AG09309 (cell line): ENCODE results near the gene DNAH6.

Experiments used
- DNase-seq: peaks from one replicate; pipeline ENCODE4 v3.0.0-alpha.2; 2010; ENCODE audit warnings: low read depth
- H3K4me3 ChIP-seq: 2 replicates; pipeline ENCODE4 v1.5.1; 2011; ENCODE audit warnings: mild to moderate bottlenecking, low read depth, low read length, moderate library complexity; ENCODE audit not compliant: control insufficient read depth
- CTCF ChIP-seq: IDR thresholded peaks from 2 replicates; pipeline ENCODE4 v1.5.1; 2011; ENCODE audit warnings: mild to moderate bottlenecking, low read depth, low read length, inconsistent platforms; ENCODE audit not compliant: insufficient read depth, control insufficient read depth; ENCODE audit errors: missing control alignments

DNAH6 gene

DNA sequence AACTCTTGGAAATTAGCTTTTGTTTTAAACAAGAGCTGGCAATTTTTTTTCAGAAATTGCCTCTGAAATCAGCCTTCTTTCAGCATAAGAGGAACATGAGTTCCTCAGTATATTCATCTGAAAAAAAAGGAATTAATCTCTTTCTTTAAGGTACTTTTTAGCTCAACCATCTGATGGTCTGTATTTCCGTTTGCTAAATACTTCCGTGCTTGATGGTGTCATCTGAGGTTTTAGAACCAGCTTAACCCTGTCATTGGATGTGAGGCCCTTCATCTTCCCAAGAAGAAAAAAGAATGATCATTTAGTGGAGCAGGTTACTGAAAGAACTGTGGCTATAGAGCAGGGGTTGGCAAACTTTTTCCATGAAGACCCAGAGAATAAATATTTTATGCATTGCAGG, 189.6 kb downstream of the DNAH6 start:
- no peak overlapping the region for H3K4me3 ChIP-seq
- no peak for TF ChIP-seq CTCF
- DNase-seq: no peak

- H3K4me3 ChIP-seq: no peak overlapping the region
Measured at GRCh38 chr2:84708442-84708841, 192.1 kb downstream of the DNAH6 start.

DNA sequence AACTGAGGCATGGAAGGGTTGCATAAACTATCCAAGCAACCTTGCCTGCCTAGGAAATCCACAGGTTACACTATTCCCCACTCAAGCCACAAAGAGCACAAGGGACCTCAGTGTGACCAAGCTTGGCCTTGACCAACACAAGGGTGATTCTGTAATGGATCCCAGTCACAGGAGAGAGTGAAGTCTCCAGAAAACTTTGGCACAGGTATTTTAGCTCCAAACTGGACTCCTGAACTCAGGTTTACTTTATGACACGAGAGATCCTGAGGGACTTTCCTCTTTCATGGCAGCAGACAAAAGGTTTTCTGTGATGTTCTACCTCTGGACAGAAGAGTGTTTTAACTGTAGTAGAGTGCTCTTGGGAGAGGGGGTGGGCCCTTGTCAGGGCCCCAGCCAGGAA, 195.4 kb downstream of the DNAH6 start:
- no peak for TF ChIP-seq CTCF
- DNase-seq: no peak

More at GRCh38 chr2:84708442-84708841, 192.1 kb downstream of the DNAH6 start:
- no peak for TF ChIP-seq CTCF
- no peak for DNase-seq

DNA sequence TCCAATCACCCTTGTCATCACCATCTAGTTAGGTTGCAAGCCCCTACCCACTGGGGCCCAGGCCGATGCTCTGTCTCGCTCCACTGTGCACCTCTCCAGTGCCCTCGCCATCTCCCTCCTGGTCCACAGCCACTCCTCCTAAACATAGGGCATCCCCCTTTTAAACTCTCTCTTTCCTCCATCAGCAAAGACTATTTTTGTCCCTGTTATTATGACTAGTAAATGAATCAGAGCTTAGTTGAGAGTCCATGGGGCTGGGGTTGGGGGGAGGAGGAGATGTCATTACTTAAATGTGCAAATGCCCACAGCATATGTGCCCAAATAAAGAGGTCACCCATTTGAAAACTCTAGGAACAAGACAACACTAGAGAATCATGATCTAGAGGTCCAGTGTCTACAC, 197.1 kb downstream of the DNAH6 start:
- no peak for TF ChIP-seq CTCF
- no peak for DNase-seq
- no peak overlapping the region for H3K4me3 ChIP-seq

More for the DNA sequence above, 195.4 kb downstream of the DNAH6 start:
- H3K4me3 ChIP-seq: no peak overlapping the region

DNA sequence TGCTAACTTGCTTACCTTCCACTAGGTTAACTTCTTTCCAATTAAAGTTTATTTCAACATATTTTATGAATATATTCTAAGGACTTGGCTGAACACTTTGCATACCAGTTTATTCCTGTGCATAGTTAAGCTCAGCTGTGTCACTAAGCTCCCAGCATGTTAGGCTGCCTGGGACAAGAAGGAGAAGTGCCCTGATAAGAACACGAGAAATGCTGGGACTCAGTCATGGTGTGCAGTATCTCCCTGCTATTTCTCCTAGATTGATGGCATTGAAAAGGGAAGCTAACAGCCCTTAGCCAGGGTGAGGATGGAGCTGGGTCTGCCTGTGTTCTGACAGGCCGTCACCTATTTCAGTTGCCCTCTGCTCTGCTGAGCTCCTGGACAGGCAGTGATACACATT, 200.3 kb downstream of the DNAH6 start:
- H3K4me3 ChIP-seq: no peak overlapping the region
- TF ChIP-seq CTCF: no peak
- DNase-seq: no peak

GRCh38 chr2:84717302-84717701, 201.0 kb downstream of the DNAH6 start:
- no peak for TF ChIP-seq CTCF
- H3K4me3 ChIP-seq: no peak overlapping the region
- DNase-seq: no peak

DNA sequence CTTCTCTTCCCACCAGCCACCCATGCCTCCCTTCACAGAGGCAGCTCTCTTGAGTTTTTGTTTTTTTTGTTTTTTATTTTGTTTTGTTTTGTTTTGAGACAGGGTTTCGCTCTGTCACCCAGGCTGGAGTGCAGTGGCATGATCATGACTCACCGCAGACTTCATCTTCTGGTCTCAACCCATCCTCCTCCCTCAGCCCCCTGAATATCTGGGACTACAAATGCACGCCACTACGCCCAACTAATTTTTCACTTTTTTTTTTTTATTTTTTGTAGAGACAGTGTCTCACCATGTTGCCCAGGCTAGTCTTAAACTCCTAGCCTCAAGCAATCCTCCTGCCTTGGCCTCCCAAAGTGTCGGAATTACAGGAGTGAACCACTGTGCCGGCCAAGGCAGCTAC, 203.1 kb downstream of the DNAH6 start:
- no peak for TF ChIP-seq CTCF
- DNase-seq: no peak
- H3K4me3 ChIP-seq: no peak overlapping the region
